Uterine smooth muscle cell (primary cell): ENCODE results near the gene MICA. TPM values are rescaled to one million over a fixed set of nuclear protein-coding genes. Genes with fewer than 3 reads are reported as not detected.

Experiments
- total RNA-seq: library from RNA; depleted of rRNA; stranded (reverse); fragments of >200 nt; gene quantifications from 2 replicates; pipeline ENCODE4 v1.2.3, GENCODE V29; 2014

The MICA gene
- 18.5 and 66.0 TPM in 2 replicates for total RNA-seq

GRCh38 chr6:31403283-31404060, at the start of gene MICA:
TSS of gene MICA (plus strand) at chr6:31403595. CDS start at chr6:31403633, 38 bp downstream.

GRCh38 chr6:31356946-31357466, 46.4 kb upstream of the MICA start, which contains the start of gene HLA-B:
TSS of gene HLA-B (minus strand) at chr6:31357179. CDS start at chr6:31357158, 21 bp downstream.

Other genes with a start within 250 kb of the MICA start
- 25.6 and 36.6 TPM in 2 replicates for gene CCHCR1, start 245.8 kb upstream of the MICA start, total RNA-seq
- 11.7 and 43.2 TPM in 2 replicates for gene TCF19, start 245.0 kb upstream of the MICA start, total RNA-seq
- not detected in 2 replicates for gene POU5F1, start 232.9 kb upstream of the MICA start, total RNA-seq
- gene HLA-C, start 131.5 kb upstream of the MICA start, total RNA-seq: 124 and 376 TPM in 2 replicates
- 158 and 176 TPM in 2 replicates for gene HLA-B, start 46.4 kb upstream of the MICA start, total RNA-seq
- 11.6 and 21.9 TPM in 2 replicates for gene MICB, start 94.5 kb downstream of the MICA start, total RNA-seq
- not detected in 2 replicates for gene MCCD1, start 125.4 kb downstream of the MICA start, total RNA-seq
- 355 and 485 TPM in 2 replicates for gene DDX39B, start 138.4 kb downstream of the MICA start, total RNA-seq
- 2.0 and 3.0 TPM in 2 replicates for gene ATP6V1G2, start 143.0 kb downstream of the MICA start, total RNA-seq
- 26.0 and 36.1 TPM in 2 replicates for gene NFKBIL1, start 144.0 kb downstream of the MICA start, total RNA-seq
- gene LTA, start 168.7 kb downstream of the MICA start, total RNA-seq: not detected in 2 replicates
- gene TNF, start 172.0 kb downstream of the MICA start, total RNA-seq: not detected in 2 replicates
- gene LTB, start 178.8 kb downstream of the MICA start, total RNA-seq: 0.25 TPM in 1 of 2 replicates, not detected in the other
- gene LST1, start 182.7 kb downstream of the MICA start, total RNA-seq: not detected in 2 replicates
- not detected in 2 replicates for gene NCR3, start 189.4 kb downstream of the MICA start, total RNA-seq
- gene AIF1, start 211.6 kb downstream of the MICA start, total RNA-seq: not detected in 2 replicates
- 42.2 and 46.1 TPM in 2 replicates for gene PRRC2A, start 217.1 kb downstream of the MICA start, total RNA-seq
- gene BAG6, start 249.1 kb downstream of the MICA start, total RNA-seq: 122 and 128 TPM in 2 replicates